ENCODE data around the gene PAGE3. TPM values are rescaled to one million over a fixed set of nuclear protein-coding genes. Genes with fewer than 3 reads are reported as not detected.
A peak's percentile ranks its signal among the peaks of the same experiment; 100 is the strongest.

The PAGE3 gene
- total RNA-seq, 1 experiment from 2014 or later: not detected

GRCh38 chrX:55213381-55213780, 51.3 kb downstream of the PAGE3 start:
- intact Hi-C loops (cut with micrococcal nuclease; ENCODE audit: unreplicated experiment): loop anchor here (10.0 kb wide), 1 partner anchor 49 kb away; no protein-coding TSS in a partner anchor
- Mint-ChIP-seq H3K27ac (ENCODE audit: unreplicated experiment) (no peak overlapping the region), H3K4me1 (ENCODE audit: low read depth, unreplicated experiment) (no peaks in the 10 kb centered on the region), H3K27me3 (ENCODE audit: unreplicated experiment) (no peaks in the 10 kb centered on the region), H3K9me3 (ENCODE audit: low read depth, unreplicated experiment) (no peaks in the 10 kb centered on the region), H3K4me3 (ENCODE audit: low read depth, unreplicated experiment) (no peak overlapping the region), H3K36me3 (ENCODE audit: insufficient read depth, unreplicated experiment) (no peaks in the 10 kb centered on the region)
- no peak for TF ChIP-seq CTCF (IDR thresholded peaks at IDR 0.05; ENCODE audit: unreplicated experiment)
- BruUV-seq (replicated peaks): no TSS peak
- DNase-seq: no peak
- CTCF ChIA-PET: no interaction called here

- DNase-seq: peak; percentile 1
- intact Hi-C loops (cut with micrococcal nuclease; ENCODE audit: unreplicated experiment): loop anchor here (1.0 to 10.0 kb wide), 2 partner anchors 46 to 76 kb away; no protein-coding TSS in a partner anchor
- Mint-ChIP-seq H3K4me1 (ENCODE audit: low read depth, unreplicated experiment) (no peaks in the 10 kb centered on the region), H3K27ac (ENCODE audit: unreplicated experiment) (no peak overlapping the region), H3K36me3 (ENCODE audit: insufficient read depth, unreplicated experiment) (no peaks in the 10 kb centered on the region), H3K4me3 (ENCODE audit: low read depth, unreplicated experiment) (peak overlapping the region; percentile 60), H3K27me3 (ENCODE audit: unreplicated experiment) (no peaks in the 10 kb centered on the region), H3K9me3 (ENCODE audit: low read depth, unreplicated experiment) (peaks cover 2% of the 10 kb centered on the region)
- CTCF ChIA-PET: interaction anchor here (0.7 kb wide), 1 partner anchor 280 kb away, joined by 5 read pairs; no protein-coding TSS in a partner anchor
- no TSS peak for BruUV-seq (replicated peaks)
- no peak for TF ChIP-seq CTCF (IDR thresholded peaks at IDR 0.05; ENCODE audit: unreplicated experiment)
Measured at GRCh38 chrX:55210931-55211677, 53.6 kb downstream of the PAGE3 start.

Other genes starting within 250 kb of the PAGE3 start
- gene ALAS2, start 233.9 kb downstream of the PAGE3 start, total RNA-seq (2022): not detected in 2 replicates
- not detected in 2 replicates for gene PAGE2B, start 189.9 kb downstream of the PAGE3 start, total RNA-seq (2022)
- gene PAGE2, start 175.9 kb downstream of the PAGE3 start, total RNA-seq (2022): not detected in 2 replicates
- not detected in 2 replicates for gene PAGE5, start 44.6 kb downstream of the PAGE3 start, total RNA-seq (2022)
- gene MAGEH1, start 187.2 kb upstream of the PAGE3 start, total RNA-seq (2022): not detected in 2 replicates
- gene USP51, start 224.9 kb upstream of the PAGE3 start, total RNA-seq (2022): 1.2 and 1.5 TPM in 2 replicates

All from Calu3 (cell line).